PC-3 (cell line): ENCODE results near the gene CASQ1. TPM values are rescaled to one million over a fixed set of nuclear protein-coding genes. Genes with fewer than 3 reads are reported as not detected.

Source experiments
- ATAC-seq: fragments of 200-7000 bp; cut with Tn5 transposase; 2 replicates; pipeline ENCODE4 v1.9.1; 2020; ENCODE audit warnings: mild to moderate bottlenecking, moderate library complexity
- BruUV-seq: library from RNA; stranded (reverse); fragments of 400-500 nt; replicated peaks from 2 replicates; lab custom pipeline; 2021; lab: Mats Ljungman, UMichigan
- CTCF ChIA-PET: fragments of 300-600 bp; sonication (Branson Sonifier 250); formaldehyde crosslinking; loops from one replicate; lab custom pipeline; 2022; ENCODE audit warnings: antibody characterized with exemption; lab: Charles Lee
- POLR2A ChIA-PET: fragments of 300-600 bp; sonication (Branson Sonifier 250); formaldehyde crosslinking; loops from one replicate; lab custom pipeline; 2022; ENCODE audit warnings: antibody characterized with exemption; ENCODE audit not compliant: unreplicated experiment; lab: Charles Lee
- DNase-seq: peaks from one replicate; pipeline ENCODE4 v3.0.0-alpha.2; 2015
- H2AFZ ChIP-seq: fragments of 300-600 bp; sonication (generic); 2 replicates; pipeline ENCODE4 v1.6.0; 2016; ENCODE audit warnings: antibody characterized with exemption, low read length
- H3F3A ChIP-seq: fragments of 300-600 bp; sonication (generic); one replicate; pipeline ENCODE4 v1.6.0; 2017; ENCODE audit warnings: antibody characterized with exemption, low read length, control low read depth, mild to moderate bottlenecking; ENCODE audit not compliant: unreplicated experiment
- H3K27ac ChIP-seq: fragments of 300-600 bp; sonication (generic); 2 replicates; pipeline ENCODE4 v1.5.1; 2016; ENCODE audit warnings: mild to moderate bottlenecking, low read length
- H3K27me3 ChIP-seq: fragments of 300-600 bp; sonication (generic); 2 replicates; pipeline ENCODE4 v1.6.1; 2016; ENCODE audit warnings: low read length, mixed read lengths
- H3K36me3 ChIP-seq: fragments of 300-600 bp; sonication (generic); 2 replicates; pipeline ENCODE4 v1.6.1; 2016; ENCODE audit warnings: low read depth, mixed run types, low read length, mixed read lengths
- H3K4me1 ChIP-seq: fragments of 300-600 bp; sonication (generic); 2 replicates; pipeline ENCODE4 v1.5.1; 2016; ENCODE audit warnings: low read length; ENCODE audit not compliant: insufficient read depth
- H3K4me2 ChIP-seq: fragments of 300-600 bp; sonication (generic); 2 replicates; pipeline ENCODE4 v1.6.0; 2016; ENCODE audit warnings: low read length
- H3K4me3 ChIP-seq: fragments of 300-600 bp; sonication (generic); 2 replicates; pipeline ENCODE4 v1.5.1; 2016; ENCODE audit warnings: mild to moderate bottlenecking, low read length, mixed read lengths
- H3K79me2 ChIP-seq: fragments of 300-600 bp; sonication (generic); 2 replicates; pipeline ENCODE4 v1.6.1; 2017; ENCODE audit warnings: low read length, mixed read lengths
- H3K9ac ChIP-seq: fragments of 300-600 bp; sonication (generic); 2 replicates; pipeline ENCODE4 v1.6.0; 2016; ENCODE audit warnings: mild to moderate bottlenecking, low read length
- H3K9me2 ChIP-seq: fragments of 300-600 bp; sonication (generic); replicated peaks from 2 replicates; pipeline ENCODE4 v1.6.1; 2016; ENCODE audit warnings: mixed run types, low read length, mixed read lengths
- H3K9me3 ChIP-seq: fragments of 300-600 bp; sonication (generic); 2 replicates; pipeline ENCODE4 v1.6.1; 2016; ENCODE audit warnings: low read length, mixed read lengths
- H4K20me1 ChIP-seq: fragments of 300-600 bp; sonication (generic); 2 replicates; pipeline ENCODE4 v1.6.1; 2016; ENCODE audit warnings: low read length, mixed read lengths
- EZH2 ChIP-seq: fragments of 300-600 bp; sonication (generic); IDR thresholded peaks from one replicate; pipeline ENCODE4 v1.6.1; 2017; ENCODE audit warnings: antibody characterized with exemption, mild to moderate bottlenecking, low read length; ENCODE audit not compliant: unreplicated experiment
- EZH2phosphoT487 ChIP-seq: fragments of 300-600 bp; sonication (generic); IDR thresholded peaks from 2 replicates; pipeline ENCODE4 v1.6.1; 2018; ENCODE audit warnings: mild to moderate bottlenecking, antibody characterized with exemption, low read length, borderline replicate concordance
- intact Hi-C: fragments of 100-400 bp; cut with micrococcal nuclease; formaldehyde crosslinking; loops from 2 replicates; pipeline ENCODE4 v1.9.0; 2023
- total RNA-seq: library from RNA; depleted of rRNA; stranded (reverse); fragments of >200 nt; gene quantifications from 2 replicates; pipeline ENCODE4 v1.2.3, GENCODE V29; 2014
- TF ChIP-seq, protein P1 (sequence below): fragments of 300-600 bp; sonication (generic); conservative IDR thresholded peaks from 2 replicates; pipeline ENCODE4 v1.5.1; 2017; ENCODE audit warnings: antibody characterized with exemption, low read depth, mild to moderate bottlenecking, low read length

The CASQ1 gene
- total RNA-seq, 1 experiment from 2014 or later: not detected

DNA sequence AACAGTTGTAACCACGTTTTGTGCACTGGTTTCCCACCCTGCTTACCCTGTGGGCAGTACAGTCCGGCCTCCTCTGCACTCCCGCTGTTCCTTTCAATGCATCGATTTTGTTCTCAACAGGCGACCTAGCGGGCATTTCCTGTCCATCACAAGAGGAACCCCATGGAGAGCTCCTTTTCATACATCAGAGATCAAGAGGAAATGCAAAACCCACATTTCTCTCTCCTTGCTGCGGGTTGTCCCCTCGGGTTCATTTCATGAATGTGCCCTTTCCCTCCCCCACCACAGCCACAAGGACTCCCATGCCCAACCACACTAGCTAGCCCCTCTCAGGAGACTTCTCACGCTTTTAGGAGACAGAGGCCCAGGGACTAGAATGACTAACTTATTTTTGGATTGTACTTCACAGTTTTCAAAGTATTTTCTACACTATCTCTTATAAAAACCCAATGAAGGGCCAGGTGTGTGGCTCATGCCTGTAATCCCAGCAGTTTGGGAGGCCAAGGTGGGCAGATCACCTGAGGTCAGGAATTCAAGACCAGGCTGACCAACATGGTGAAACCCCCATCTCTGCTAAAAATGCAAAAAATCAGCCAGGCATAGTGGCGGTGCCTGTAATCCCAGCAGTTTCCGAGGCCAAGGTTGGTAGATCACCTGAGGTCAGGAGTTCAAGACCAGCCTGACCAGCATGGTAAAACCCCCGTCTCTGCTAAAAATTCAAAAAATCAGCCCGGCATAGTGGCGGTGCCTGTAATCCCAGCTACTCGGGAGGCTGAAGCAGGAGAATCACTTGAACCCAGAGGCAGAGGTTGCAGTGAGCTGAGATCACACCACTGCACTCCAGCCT is 20.6 kb upstream of the CASQ1 start:
- TF ChIP-seq EZH2 (no peak), EZH2phosphoT487 (no peak)
- TF ChIP-seq, protein P1, sequence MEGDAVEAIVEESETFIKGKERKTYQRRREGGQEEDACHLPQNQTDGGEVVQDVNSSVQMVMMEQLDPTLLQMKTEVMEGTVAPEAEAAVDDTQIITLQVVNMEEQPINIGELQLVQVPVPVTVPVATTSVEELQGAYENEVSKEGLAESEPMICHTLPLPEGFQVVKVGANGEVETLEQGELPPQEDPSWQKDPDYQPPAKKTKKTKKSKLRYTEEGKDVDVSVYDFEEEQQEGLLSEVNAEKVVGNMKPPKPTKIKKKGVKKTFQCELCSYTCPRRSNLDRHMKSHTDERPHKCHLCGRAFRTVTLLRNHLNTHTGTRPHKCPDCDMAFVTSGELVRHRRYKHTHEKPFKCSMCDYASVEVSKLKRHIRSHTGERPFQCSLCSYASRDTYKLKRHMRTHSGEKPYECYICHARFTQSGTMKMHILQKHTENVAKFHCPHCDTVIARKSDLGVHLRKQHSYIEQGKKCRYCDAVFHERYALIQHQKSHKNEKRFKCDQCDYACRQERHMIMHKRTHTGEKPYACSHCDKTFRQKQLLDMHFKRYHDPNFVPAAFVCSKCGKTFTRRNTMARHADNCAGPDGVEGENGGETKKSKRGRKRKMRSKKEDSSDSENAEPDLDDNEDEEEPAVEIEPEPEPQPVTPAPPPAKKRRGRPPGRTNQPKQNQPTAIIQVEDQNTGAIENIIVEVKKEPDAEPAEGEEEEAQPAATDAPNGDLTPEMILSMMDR: no peak
- DNase-seq: no peak
- no peak for ATAC-seq
- no TSS peak for BruUV-seq
- H3K4me3 ChIP-seq: no peak overlapping the region
- no peaks in the 10 kb centered on the region for H3K36me3 ChIP-seq
- H3K9me3 ChIP-seq: no peaks in the 10 kb centered on the region
- no peak overlapping the region for H3K9ac ChIP-seq
- peaks cover 11% of the 10 kb centered on the region for H3K4me1 ChIP-seq
- no peaks in the 10 kb centered on the region for H3K9me2 ChIP-seq
- H3K27ac ChIP-seq: no peak overlapping the region
- ChIA-PET CTCF (interaction anchor here (0.8 kb wide), 1 partner anchor 122 kb away, joined by 3 read pairs; no protein-coding TSS in a partner anchor), POLR2A (no interaction called here)
- H3K79me2 ChIP-seq: no peaks in the 10 kb centered on the region
- no peaks in the 10 kb centered on the region for H3F3A ChIP-seq
- no peak overlapping the region for H3K4me2 ChIP-seq
- intact Hi-C loops: no loop called here
- no peaks in the 10 kb centered on the region for H4K20me1 ChIP-seq
- H2AFZ ChIP-seq: no peak overlapping the region
- no peaks in the 10 kb centered on the region for H3K27me3 ChIP-seq

DNA sequence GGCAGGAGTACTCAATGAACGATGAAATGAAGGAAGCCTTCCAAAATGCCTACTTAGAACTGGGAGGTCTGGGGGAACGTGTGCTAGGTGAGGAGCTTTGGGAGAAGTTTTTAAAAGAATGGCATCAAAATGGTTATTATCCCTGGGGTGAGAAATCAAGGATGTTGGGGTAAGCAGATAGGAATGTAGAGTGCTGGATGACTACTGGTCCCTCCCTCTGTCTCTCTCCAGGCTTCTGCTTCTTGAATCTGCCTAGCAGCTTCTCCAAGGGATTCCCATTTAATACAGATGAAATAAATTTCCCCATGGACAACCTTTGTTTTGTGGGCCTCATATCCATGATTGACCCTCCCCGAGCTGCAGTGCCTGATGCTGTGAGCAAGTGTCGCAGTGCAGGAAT is 19.0 kb upstream of the CASQ1 start:
- no peaks in the 10 kb centered on the region for H3K9me2 ChIP-seq
- no peaks in the 10 kb centered on the region for H4K20me1 ChIP-seq
- H3K27me3 ChIP-seq: no peaks in the 10 kb centered on the region
- peak; percentile 27 for DNase-seq
- H3K4me3 ChIP-seq: no peak overlapping the region
- H3K27ac ChIP-seq: no peak overlapping the region
- no peak for TF ChIP-seq EZH2phosphoT487
- TF ChIP-seq EZH2: no peak
- TF ChIP-seq, protein P1: no peak
- no TSS peak for BruUV-seq
- H3K9me3 ChIP-seq: no peaks in the 10 kb centered on the region
- ATAC-seq: no peak
- peaks cover 11% of the 10 kb centered on the region for H3K4me1 ChIP-seq
- intact Hi-C loops: no loop called here
- H3K79me2 ChIP-seq: no peaks in the 10 kb centered on the region
- ChIA-PET POLR2A (no interaction called here), CTCF (no interaction called here)
- no peaks in the 10 kb centered on the region for H3F3A ChIP-seq
- H2AFZ ChIP-seq: no peak overlapping the region
- no peaks in the 10 kb centered on the region for H3K36me3 ChIP-seq
- no peak overlapping the region for H3K9ac ChIP-seq
- no peak overlapping the region for H3K4me2 ChIP-seq

DNA sequence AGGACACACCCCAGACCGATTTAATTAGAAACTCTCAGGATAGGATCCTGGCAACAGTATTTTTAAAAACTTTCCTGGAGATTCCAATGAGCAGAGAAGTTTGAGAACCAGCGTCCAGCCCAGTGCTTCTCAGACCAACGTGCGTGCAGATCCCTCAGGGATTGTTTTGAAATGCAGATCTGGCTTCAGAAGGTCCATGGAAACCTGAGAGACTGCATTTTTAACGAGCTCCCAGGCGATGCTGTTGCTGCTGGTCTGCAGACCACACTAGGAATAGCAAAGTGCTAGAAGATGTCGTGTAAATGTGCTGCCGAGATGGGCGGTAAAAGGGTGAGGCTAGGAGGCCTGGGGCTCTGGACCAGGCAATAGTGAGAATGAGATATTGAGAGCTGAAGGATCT is 18.4 kb upstream of the CASQ1 start:
- no peak for DNase-seq
- Histone ChIP-seq H4K20me1 (no peaks in the 10 kb centered on the region), H3K36me3 (no peaks in the 10 kb centered on the region), H3K9ac (no peak overlapping the region), H3K4me3 (no peak overlapping the region), H3K4me1 (peaks cover 7% of the 10 kb centered on the region), H2AFZ (no peak overlapping the region), H3K4me2 (no peak overlapping the region), H3K79me2 (no peaks in the 10 kb centered on the region), H3K27ac (no peak overlapping the region), H3F3A (no peaks in the 10 kb centered on the region), H3K27me3 (no peaks in the 10 kb centered on the region), H3K9me2 (no peaks in the 10 kb centered on the region), H3K9me3 (no peaks in the 10 kb centered on the region)
- ChIA-PET POLR2A (no interaction called here), CTCF (no interaction called here)
- intact Hi-C loops: no loop called here
- no TSS peak for BruUV-seq
- no peak for ATAC-seq
- TF ChIP-seq, protein P1: no peak
- TF ChIP-seq EZH2phosphoT487 (no peak), EZH2 (no peak)
